ENCODE measurements around the gene PTGER2.

GRCh38 chr14:52325630-52326029, 11.5 kb downstream of the PTGER2 start:
- TF ChIP-seq CTCF (IDR thresholded peaks at IDR 0.05) (no peak), POLR2A (IDR thresholded peaks at IDR 0.05) (no peak)

Data from adrenal gland (tissue), 5 donors.